ENCODE data around the gene PSME2. TPM values are rescaled to one million over a fixed set of nuclear protein-coding genes. Genes with fewer than 3 reads are reported as not detected.

Gene PSME2
- total RNA-seq, 1 donor from 2014 or later, result 58.5 TPM

DNA sequence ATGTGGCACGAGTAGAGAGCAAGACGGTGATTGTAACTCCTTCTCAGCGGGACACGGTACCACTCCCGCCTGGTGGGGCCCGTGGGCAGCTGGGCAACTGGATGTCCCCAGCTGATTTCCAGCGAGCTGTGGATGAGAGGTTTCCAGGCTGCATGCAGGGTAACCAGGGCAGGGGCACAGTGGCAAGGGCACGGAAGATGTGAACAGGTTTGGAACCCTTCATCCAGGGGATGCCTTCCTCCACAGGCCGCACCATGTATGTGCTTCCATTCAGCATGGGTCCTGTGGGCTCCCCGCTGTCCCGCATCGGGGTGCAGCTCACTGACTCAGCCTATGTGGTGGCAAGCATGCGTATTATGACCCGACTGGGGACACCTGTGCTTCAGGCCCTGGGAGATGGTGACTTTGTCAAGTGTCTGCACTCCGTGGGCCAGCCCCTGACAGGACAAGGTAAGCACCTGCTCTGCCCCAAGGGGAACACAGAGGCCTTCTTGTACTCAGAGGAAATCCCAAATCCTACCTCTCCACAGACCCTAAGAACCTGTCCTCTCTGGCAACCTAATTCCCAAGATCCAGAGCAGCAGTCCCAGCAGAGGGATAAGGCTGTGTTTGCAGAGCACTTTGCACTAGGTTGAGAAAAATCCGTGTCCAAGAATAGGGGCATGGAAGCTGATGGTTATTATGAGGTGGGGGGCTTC, 48.0 kb downstream of the PSME2 start:
- H3K4me1 ChIP-seq (ENCODE audit: control insufficient read depth in 3 of 3, insufficient read depth in 3 of 3, low read length in 3 of 3), result peaks cover 13 to 28% (median 20%) of the 10 kb centered on the region in 3 donors
- peaks cover 0 to 3% (median 0%) of the 10 kb centered on the region in 3 donors for H3K36me3 ChIP-seq (ENCODE audit: control insufficient read depth in 3 of 3, insufficient read depth in 3 of 3, low read length in 3 of 3)
- H3K9ac ChIP-seq (ENCODE audit: low read depth in 1 of 3, low read length in 3 of 3), result no peak overlapping the region
- H3K4me3 ChIP-seq (ENCODE audit: low read length in 3 of 3), result no peak overlapping the region
- H3K27ac ChIP-seq (ENCODE audit: low read depth, low read length), result no peak overlapping the region
- no peaks in the 10 kb centered on the region for H3K9me3 ChIP-seq (ENCODE audit: control insufficient read depth in 3 of 3, low read length in 3 of 3)
- no peaks in the 10 kb centered on the region for H3K27me3 ChIP-seq (ENCODE audit: control insufficient read depth in 3 of 3, insufficient read depth in 3 of 3, low read length in 3 of 3)

GRCh38 chr14:24096545-24097181, 49.7 kb downstream of the PSME2 start:
- Histone ChIP-seq H3K27me3 (ENCODE audit: control insufficient read depth in 3 of 3, insufficient read depth in 3 of 3, low read length in 3 of 3) (no peaks in the 10 kb centered on the region), H3K9ac (ENCODE audit: low read depth in 1 of 3, low read length in 3 of 3) (no peak overlapping the region), H3K4me3 (ENCODE audit: low read length in 3 of 3) (no peak overlapping the region), H3K4me1 (ENCODE audit: control insufficient read depth in 3 of 3, insufficient read depth in 3 of 3, low read length in 3 of 3) (peaks cover 23 to 36% (median 33%) of the 10 kb centered on the region in 3 donors), H3K36me3 (ENCODE audit: control insufficient read depth in 3 of 3, insufficient read depth in 3 of 3, low read length in 3 of 3) (no peaks in the 10 kb centered on the region), H3K9me3 (ENCODE audit: control insufficient read depth in 3 of 3, low read length in 3 of 3) (no peaks in the 10 kb centered on the region), H3K27ac (ENCODE audit: low read depth, low read length) (no peak overlapping the region)

- H3K27me3 ChIP-seq (ENCODE audit: control insufficient read depth in 3 of 3, insufficient read depth in 3 of 3, low read length in 3 of 3), result no peaks in the 10 kb centered on the region
- H3K4me1 ChIP-seq (ENCODE audit: control insufficient read depth in 3 of 3, insufficient read depth in 3 of 3, low read length in 3 of 3), result peaks cover 23 to 36% (median 33%) of the 10 kb centered on the region in 3 donors
- no peaks in the 10 kb centered on the region for H3K36me3 ChIP-seq (ENCODE audit: control insufficient read depth in 3 of 3, insufficient read depth in 3 of 3, low read length in 3 of 3)
- no peaks in the 10 kb centered on the region for H3K9me3 ChIP-seq (ENCODE audit: control insufficient read depth in 3 of 3, low read length in 3 of 3)
- peak overlapping the region; percentile 76 to 80 (median 79) for H3K4me3 ChIP-seq (ENCODE audit: low read length in 3 of 3)
- peak overlapping the region; percentile 79 to 85 (median 83) for H3K9ac ChIP-seq (ENCODE audit: low read depth in 1 of 3, low read length in 3 of 3)
- H3K27ac ChIP-seq (ENCODE audit: low read depth, low read length), result peak overlapping the region; percentile 74
Measured at GRCh38 chr14:24095271-24096068, 50.9 kb downstream of the PSME2 start.

DNA sequence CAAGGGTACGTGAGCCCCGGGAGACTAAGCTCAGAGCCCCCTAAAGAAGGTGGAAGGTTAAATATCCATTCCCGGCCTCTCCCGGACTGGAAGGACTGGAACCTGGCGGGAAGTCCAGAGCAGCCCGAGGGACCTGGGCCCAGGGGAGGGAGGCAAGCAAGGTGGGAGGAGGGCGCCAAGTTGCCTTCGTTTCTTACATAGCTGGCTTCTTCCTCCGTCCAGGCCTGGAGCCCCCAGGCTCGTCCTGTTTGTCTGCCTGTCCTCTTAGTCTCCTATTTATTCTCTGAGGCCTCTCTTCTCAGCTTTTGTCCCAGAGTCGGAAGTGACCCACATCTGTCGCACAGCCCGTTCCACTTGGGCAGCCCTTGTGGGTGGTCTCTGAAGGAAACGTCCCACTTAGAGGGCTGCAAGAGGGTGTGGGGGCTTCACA, 51.6 kb downstream of the PSME2 start:
- peak overlapping the region; percentile 74 for H3K27ac ChIP-seq (ENCODE audit: low read depth, low read length)
- H3K27me3 ChIP-seq (ENCODE audit: control insufficient read depth in 3 of 3, insufficient read depth in 3 of 3, low read length in 3 of 3), result no peaks in the 10 kb centered on the region
- H3K9me3 ChIP-seq (ENCODE audit: control insufficient read depth in 3 of 3, low read length in 3 of 3), result no peaks in the 10 kb centered on the region
- H3K4me1 ChIP-seq (ENCODE audit: control insufficient read depth in 3 of 3, insufficient read depth in 3 of 3, low read length in 3 of 3), result peaks cover 23 to 36% (median 33%) of the 10 kb centered on the region in 3 donors
- peak overlapping the region; percentile 79 to 85 (median 83) for H3K9ac ChIP-seq (ENCODE audit: low read depth in 1 of 3, low read length in 3 of 3)
- H3K36me3 ChIP-seq (ENCODE audit: control insufficient read depth in 3 of 3, insufficient read depth in 3 of 3, low read length in 3 of 3), result no peaks in the 10 kb centered on the region
- peak overlapping the region; percentile 76 to 80 (median 79) for H3K4me3 ChIP-seq (ENCODE audit: low read length in 3 of 3)

- Histone ChIP-seq H3K4me3 (ENCODE audit: low read length in 3 of 3) (peak within 1 kb of the TSS; percentile 76 to 80 (median 79)), H3K4me1 (ENCODE audit: control insufficient read depth in 3 of 3, insufficient read depth in 3 of 3, low read length in 3 of 3) (peaks cover 23 to 36% (median 31%) of the 10 kb centered on the region in 3 donors), H3K36me3 (ENCODE audit: control insufficient read depth in 3 of 3, insufficient read depth in 3 of 3, low read length in 3 of 3) (no peaks in the 10 kb centered on the region), H3K9me3 (ENCODE audit: control insufficient read depth in 3 of 3, low read length in 3 of 3) (no peaks in the 10 kb centered on the region), H3K27ac (ENCODE audit: low read depth, low read length) (peak within 1 kb of the TSS; percentile 74), H3K27me3 (ENCODE audit: control insufficient read depth in 3 of 3, insufficient read depth in 3 of 3, low read length in 3 of 3) (no peaks in the 10 kb centered on the region), H3K9ac (ENCODE audit: low read depth in 1 of 3, low read length in 3 of 3) (peak within 1 kb of the TSS; percentile 79 to 85 (median 83))
Measured at GRCh38 chr14:24093901-24094840, 52.2 kb downstream of the PSME2 start, which contains the start of gene PCK2. Gene PCK2, plus strand, starts transcription at chr14:24094311. Its CDS starts 95 bp downstream, at chr14:24094406.

Small RNA genes lying within 50 kb of the gene (small RNA-seq; reads per million reads assigned to genes)
- gene AL136295.4 (not detected), gene IPO4 (not detected), gene IRF9 (not detected), gene RNA5SP383 (0.23 reads per million, percentile 10 among the genes with 10 or more reads in this experiment)

Other genes with a start within 250 kb of the PSME2 start
- 21.4 TPM for gene DHRS4, start 192.8 kb downstream of the PSME2 start, total RNA-seq
- gene DHRS4L2, start 157.7 kb downstream of the PSME2 start, total RNA-seq, result 8.9 TPM
- gene CARMIL3, start 94.6 kb downstream of the PSME2 start, total RNA-seq, result under 0.01 TPM
- not detected for gene CPNE6, start 75.0 kb downstream of the PSME2 start, total RNA-seq
- gene PCK2, start 52.3 kb downstream of the PSME2 start, total RNA-seq, result 3.7 TPM
- gene DCAF11, start 31.8 kb downstream of the PSME2 start, total RNA-seq, result 85.6 TPM
- gene NRL, start 31.7 kb downstream of the PSME2 start, total RNA-seq, result 2.1 TPM
- gene FITM1, start 16.0 kb downstream of the PSME2 start, total RNA-seq, result 172 TPM
- gene PSME1, start 10.4 kb downstream of the PSME2 start, total RNA-seq, result 89.8 TPM
- gene EMC9, start 5.0 kb downstream of the PSME2 start, total RNA-seq, result 12.0 TPM
- 33.4 TPM for gene RNF31, start 888 bp upstream of the PSME2 start, total RNA-seq
- gene IRF9, start 14.7 kb upstream of the PSME2 start, total RNA-seq, result 50.6 TPM
- gene REC8, start 25.5 kb upstream of the PSME2 start, total RNA-seq, result 2.1 TPM
- gene IPO4, start 42.2 kb upstream of the PSME2 start, total RNA-seq, result 32.9 TPM
- gene TM9SF1, start 48.8 kb upstream of the PSME2 start, total RNA-seq, result 18.3 TPM
- gene TSSK4, start 59.1 kb upstream of the PSME2 start, total RNA-seq, result 0.52 TPM
- gene CHMP4A, start 66.9 kb upstream of the PSME2 start, total RNA-seq, result 29.2 TPM
- gene MDP1, start 69.5 kb upstream of the PSME2 start, total RNA-seq, result 9.9 TPM
- gene NEDD8, start 85.8 kb upstream of the PSME2 start, total RNA-seq, result 81.9 TPM
- 49.6 TPM for gene GMPR2, start 86.3 kb upstream of the PSME2 start, total RNA-seq
- 34.4 TPM for gene TINF2, start 96.0 kb upstream of the PSME2 start, total RNA-seq
- gene TGM1, start 116.6 kb upstream of the PSME2 start, total RNA-seq, result 0.52 TPM
- gene RABGGTA, start 125.0 kb upstream of the PSME2 start, total RNA-seq, result 11.5 TPM
- 6.3 TPM for gene DHRS1, start 153.2 kb upstream of the PSME2 start, total RNA-seq
- gene NOP9, start 153.2 kb upstream of the PSME2 start, total RNA-seq, result 22.4 TPM
- gene CIDEB, start 161.4 kb upstream of the PSME2 start, total RNA-seq, result 4.7 TPM
- 1.6 TPM for gene LTB4R2, start 163.5 kb upstream of the PSME2 start, total RNA-seq
- gene LTB4R, start 164.9 kb upstream of the PSME2 start, total RNA-seq, result 2.1 TPM
- 9.9 TPM for gene ADCY4, start 188.5 kb upstream of the PSME2 start, total RNA-seq
- 1.6 TPM for gene RIPK3, start 193.4 kb upstream of the PSME2 start, total RNA-seq
- 21.4 TPM for gene NFATC4, start 221.6 kb upstream of the PSME2 start, total RNA-seq

Data from skeletal muscle tissue (tissue), 5 donors.